Parathyroid adenoma (tissue), 2 donors: ENCODE data around the gene SUGP2.

Experiments used
- H2AFZ ChIP-seq: fragments of 300-600 bp; sonication (generic); one replicate; pipeline ENCODE4 v1.7.0; 2017; ENCODE audit warnings: antibody characterized with exemption, mild to moderate bottlenecking
- H3K27ac ChIP-seq: fragments of 300-600 bp; sonication (generic); one replicate; pipeline ENCODE4 v1.7.0; 2017
- H3K27me3 ChIP-seq: fragments of 300-600 bp; sonication (generic); one replicate; pipeline ENCODE4 v1.7.0; 2017; ENCODE audit warnings: low read length; ENCODE audit not compliant: control insufficient read depth, insufficient read depth
- H3K36me3 ChIP-seq: fragments of 300-600 bp; sonication (generic); one replicate; pipeline ENCODE4 v1.7.0; 2017; ENCODE audit warnings: low read length; ENCODE audit not compliant: control insufficient read depth, insufficient read depth
- H3K4me1 ChIP-seq: fragments of 300-600 bp; sonication (generic); one replicate; pipeline ENCODE4 v1.7.0; 2017; ENCODE audit warnings: control low read depth
- H3K4me2 ChIP-seq: fragments of 300-600 bp; sonication (generic); one replicate; pipeline ENCODE4 v1.7.0; 2017; ENCODE audit warnings: low read length
- H3K4me3 ChIP-seq: fragments of 300-600 bp; sonication (generic); one replicate; pipeline ENCODE4 v1.7.0; 2017; ENCODE audit warnings: low read depth, low read length
- H3K79me2 ChIP-seq: fragments of 300-600 bp; sonication (generic); one replicate; pipeline ENCODE4 v1.7.0; 2017; ENCODE audit warnings: control low read depth
- H3K9ac ChIP-seq: fragments of 300-600 bp; sonication (generic); one replicate; pipeline ENCODE4 v1.7.0; 2017; ENCODE audit warnings: mild to moderate bottlenecking
- H3K9me3 ChIP-seq: fragments of 300-600 bp; sonication (generic); one replicate; pipeline ENCODE4 v1.7.0; 2017; ENCODE audit warnings: low read length; ENCODE audit not compliant: control insufficient read depth
- CTCF ChIP-seq: fragments of 300-600 bp; sonication (generic); IDR thresholded peaks from one replicate; pipeline ENCODE4 v1.7.0; 2017; ENCODE audit warnings: antibody characterized with exemption, mild to moderate bottlenecking
- donor health status: primary hyperparathyroidism.

Gene SUGP2

GRCh38 chr19:19052921-19053320, 19.6 kb upstream of the SUGP2 start:
- H3K79me2 ChIP-seq, result no peaks in the 10 kb centered on the region
- TF ChIP-seq CTCF, result no peak
- no peaks in the 10 kb centered on the region for H3K27me3 ChIP-seq
- H3K9me3 ChIP-seq, result no peaks in the 10 kb centered on the region
- no peak overlapping the region for H2AFZ ChIP-seq
- H3K36me3 ChIP-seq, result no peaks in the 10 kb centered on the region
- no peak overlapping the region for H3K27ac ChIP-seq
- H3K4me1 ChIP-seq, result no peaks in the 10 kb centered on the region
- H3K4me2 ChIP-seq, result no peak overlapping the region
- H3K9ac ChIP-seq, result no peak overlapping the region
- no peak overlapping the region for H3K4me3 ChIP-seq

DNA sequence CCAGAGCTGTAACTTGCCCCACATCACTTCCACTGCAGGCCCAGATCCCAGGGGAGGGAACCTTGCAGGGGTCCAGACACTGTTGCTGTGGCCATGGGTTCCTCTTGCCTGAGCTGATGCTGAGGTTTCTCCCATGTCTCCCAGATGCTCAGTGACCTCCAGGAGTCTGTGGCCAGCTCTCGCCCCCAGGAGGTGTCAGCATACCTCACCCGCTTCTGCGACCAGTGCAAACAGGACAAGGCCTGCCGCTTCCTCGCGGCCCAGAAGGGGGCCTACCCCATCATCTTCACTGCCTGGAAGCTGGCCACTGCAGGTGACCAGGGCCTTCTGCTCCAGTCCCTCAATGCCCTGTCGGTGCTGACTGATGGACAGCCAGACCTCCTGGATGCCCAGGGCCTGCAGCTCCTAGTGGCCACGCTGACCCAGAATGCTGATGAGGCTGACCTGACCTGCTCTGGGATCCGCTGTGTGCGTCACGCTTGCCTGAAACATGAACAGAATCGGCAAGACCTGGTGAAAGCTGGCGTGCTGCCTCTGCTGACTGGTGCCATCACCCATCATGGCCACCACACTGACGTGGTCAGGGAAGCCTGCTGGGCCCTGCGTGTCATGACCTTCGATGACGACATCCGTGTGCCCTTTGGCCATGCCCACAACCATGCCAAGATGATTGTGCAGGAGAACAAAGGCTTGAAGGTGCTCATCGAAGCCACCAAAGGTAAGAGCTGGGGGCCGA, 18.3 kb upstream of the SUGP2 start:
- Histone ChIP-seq H3K9me3 (no peaks in the 10 kb centered on the region), H2AFZ (no peak overlapping the region), H3K79me2 (no peaks in the 10 kb centered on the region), H3K27me3 (no peaks in the 10 kb centered on the region), H3K4me3 (no peak overlapping the region), H3K4me1 (no peaks in the 10 kb centered on the region), H3K9ac (no peak overlapping the region), H3K27ac (no peak overlapping the region), H3K4me2 (no peak overlapping the region), H3K36me3 (no peaks in the 10 kb centered on the region)
- no peak for TF ChIP-seq CTCF

DNA sequence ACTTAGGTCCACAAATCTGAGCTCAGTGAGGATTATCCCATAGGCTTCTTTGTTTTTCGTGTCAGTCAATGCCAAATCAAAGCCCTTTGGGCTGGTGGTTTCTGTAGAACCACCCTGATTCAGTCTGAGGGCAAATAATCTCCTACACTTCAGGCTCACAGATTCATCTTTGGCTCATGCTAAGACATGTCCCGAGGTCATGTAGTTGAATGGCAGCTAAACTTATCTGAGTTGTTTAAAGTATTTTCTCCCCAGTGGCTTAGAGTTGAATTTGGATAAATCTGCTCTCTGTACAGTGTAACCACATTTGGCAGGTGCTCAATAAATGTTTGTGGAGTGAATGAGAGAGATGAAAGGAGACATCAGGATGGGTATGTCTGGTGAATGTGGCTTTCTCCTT, 17.4 kb upstream of the SUGP2 start:
- H3K27ac ChIP-seq, result no peak overlapping the region
- H3K27me3 ChIP-seq, result no peaks in the 10 kb centered on the region
- no peaks in the 10 kb centered on the region for H3K9me3 ChIP-seq
- TF ChIP-seq CTCF, result no peak
- H3K36me3 ChIP-seq, result no peaks in the 10 kb centered on the region
- H3K9ac ChIP-seq, result no peak overlapping the region
- no peaks in the 10 kb centered on the region for H3K79me2 ChIP-seq
- H3K4me3 ChIP-seq, result no peak overlapping the region
- no peak overlapping the region for H2AFZ ChIP-seq
- H3K4me2 ChIP-seq, result no peak overlapping the region
- H3K4me1 ChIP-seq, result no peaks in the 10 kb centered on the region

GRCh38 chr19:19050104-19050503, 16.8 kb upstream of the SUGP2 start:
- no peaks in the 10 kb centered on the region for H3K9me3 ChIP-seq
- no peaks in the 10 kb centered on the region for H3K27me3 ChIP-seq
- no peak overlapping the region for H3K9ac ChIP-seq
- no peaks in the 10 kb centered on the region for H3K36me3 ChIP-seq
- H3K4me3 ChIP-seq, result no peak overlapping the region
- no peaks in the 10 kb centered on the region for H3K79me2 ChIP-seq
- no peak overlapping the region for H3K4me2 ChIP-seq
- no peaks in the 10 kb centered on the region for H3K4me1 ChIP-seq
- H3K27ac ChIP-seq, result no peak overlapping the region
- H2AFZ ChIP-seq, result no peak overlapping the region
- no peak for TF ChIP-seq CTCF

DNA sequence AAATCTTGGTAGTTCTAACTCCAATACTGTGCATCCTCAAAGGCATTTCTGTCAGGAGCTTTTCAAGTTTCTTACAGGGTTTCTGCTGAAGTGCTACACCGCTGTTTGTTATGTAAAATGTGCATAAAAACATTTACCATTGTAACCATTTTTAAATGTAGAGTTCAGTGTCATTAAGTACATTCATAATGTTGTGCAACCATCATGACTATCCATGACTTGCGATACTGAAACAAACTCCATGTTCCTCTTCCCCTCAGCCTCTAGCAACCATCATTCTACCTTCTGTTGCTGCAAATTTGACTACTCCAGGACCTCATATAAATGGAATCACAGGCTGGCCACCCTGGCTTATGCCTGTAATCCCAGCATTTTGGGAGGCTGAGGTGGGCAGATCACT, 16.1 kb upstream of the SUGP2 start:
- no peak overlapping the region for H2AFZ ChIP-seq
- H3K79me2 ChIP-seq, result no peaks in the 10 kb centered on the region
- H3K27ac ChIP-seq, result no peak overlapping the region
- H3K9me3 ChIP-seq, result no peaks in the 10 kb centered on the region
- no peaks in the 10 kb centered on the region for H3K4me1 ChIP-seq
- H3K4me2 ChIP-seq, result no peak overlapping the region
- no peak overlapping the region for H3K9ac ChIP-seq
- H3K4me3 ChIP-seq, result no peak overlapping the region
- no peak for TF ChIP-seq CTCF
- H3K27me3 ChIP-seq, result no peaks in the 10 kb centered on the region
- no peaks in the 10 kb centered on the region for H3K36me3 ChIP-seq
